ENCODE measurements around the gene SLCO2A1. TPM values are rescaled to one million over a fixed set of nuclear protein-coding genes. Genes with fewer than 3 reads are reported as not detected.

SLCO2A1 gene
- total RNA-seq, 1 donor from 2014 or later = 2.5 TPM

DNA sequence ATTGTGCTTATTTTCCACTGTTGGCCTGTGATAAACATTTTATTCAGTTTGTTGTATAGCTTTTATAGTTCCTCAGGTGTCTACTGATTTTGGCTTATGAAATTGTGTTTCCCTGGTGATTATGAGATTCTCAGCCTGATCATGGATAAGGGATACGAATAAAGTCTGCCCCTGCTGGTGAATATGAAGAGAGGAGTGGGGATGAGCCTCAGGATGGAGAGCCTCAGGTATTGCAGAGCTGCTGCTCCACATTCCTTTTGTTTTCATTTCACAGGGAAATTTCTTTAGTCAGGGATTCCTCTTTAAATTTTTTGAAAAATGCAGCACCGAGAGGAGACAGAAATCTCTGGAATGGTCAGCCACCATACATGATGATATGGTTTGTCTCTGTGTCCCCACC is 119.3 kb downstream of the SLCO2A1 start:
- no peaks in the 10 kb centered on the region for H3K27me3 ChIP-seq (ENCODE audit: control insufficient read depth, insufficient read depth, low read length)
- no peaks in the 10 kb centered on the region for H3K36me3 ChIP-seq (ENCODE audit: control insufficient read depth, insufficient read depth, low read length)
- TF ChIP-seq, protein P1, sequence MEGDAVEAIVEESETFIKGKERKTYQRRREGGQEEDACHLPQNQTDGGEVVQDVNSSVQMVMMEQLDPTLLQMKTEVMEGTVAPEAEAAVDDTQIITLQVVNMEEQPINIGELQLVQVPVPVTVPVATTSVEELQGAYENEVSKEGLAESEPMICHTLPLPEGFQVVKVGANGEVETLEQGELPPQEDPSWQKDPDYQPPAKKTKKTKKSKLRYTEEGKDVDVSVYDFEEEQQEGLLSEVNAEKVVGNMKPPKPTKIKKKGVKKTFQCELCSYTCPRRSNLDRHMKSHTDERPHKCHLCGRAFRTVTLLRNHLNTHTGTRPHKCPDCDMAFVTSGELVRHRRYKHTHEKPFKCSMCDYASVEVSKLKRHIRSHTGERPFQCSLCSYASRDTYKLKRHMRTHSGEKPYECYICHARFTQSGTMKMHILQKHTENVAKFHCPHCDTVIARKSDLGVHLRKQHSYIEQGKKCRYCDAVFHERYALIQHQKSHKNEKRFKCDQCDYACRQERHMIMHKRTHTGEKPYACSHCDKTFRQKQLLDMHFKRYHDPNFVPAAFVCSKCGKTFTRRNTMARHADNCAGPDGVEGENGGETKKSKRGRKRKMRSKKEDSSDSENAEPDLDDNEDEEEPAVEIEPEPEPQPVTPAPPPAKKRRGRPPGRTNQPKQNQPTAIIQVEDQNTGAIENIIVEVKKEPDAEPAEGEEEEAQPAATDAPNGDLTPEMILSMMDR (IDR thresholded peaks at IDR 0.05; ENCODE audit: insufficient read depth, low read length, poor library complexity, severe bottlenecking) = no peak
- DNase-seq (ENCODE audit: low read depth) = no peak
- H3K4me3 ChIP-seq (ENCODE audit: low read depth, low read length) = no peak overlapping the region

DNA sequence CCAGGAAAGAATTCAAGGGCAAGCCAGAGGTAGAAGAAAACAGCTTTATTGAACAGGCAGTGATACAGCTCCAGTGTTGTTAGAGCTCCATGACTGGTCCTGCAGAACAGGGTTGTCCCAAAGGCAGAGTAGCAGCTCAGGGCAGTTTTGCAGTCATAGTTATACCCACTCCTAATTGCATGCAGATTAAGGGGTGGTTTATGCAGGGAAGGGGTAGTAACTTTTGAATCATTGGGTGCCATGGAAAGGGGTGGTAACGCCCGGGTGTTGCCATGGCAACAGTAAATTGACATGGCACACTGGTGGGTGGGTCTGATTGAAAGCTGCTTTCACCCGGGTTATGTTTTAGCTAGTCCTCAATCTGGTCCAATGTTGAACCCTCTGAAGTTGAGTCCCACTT is 124.3 kb downstream of the SLCO2A1 start:
- TF ChIP-seq, protein P1 (IDR thresholded peaks at IDR 0.05; ENCODE audit: insufficient read depth, low read length, poor library complexity, severe bottlenecking) = no peak
- Histone ChIP-seq H3K4me3 (ENCODE audit: low read depth, low read length) (no peak overlapping the region), H3K27me3 (ENCODE audit: control insufficient read depth, insufficient read depth, low read length) (no peaks in the 10 kb centered on the region), H3K36me3 (ENCODE audit: control insufficient read depth, insufficient read depth, low read length) (no peaks in the 10 kb centered on the region)
- DNase-seq (ENCODE audit: low read depth) = no peak

DNA sequence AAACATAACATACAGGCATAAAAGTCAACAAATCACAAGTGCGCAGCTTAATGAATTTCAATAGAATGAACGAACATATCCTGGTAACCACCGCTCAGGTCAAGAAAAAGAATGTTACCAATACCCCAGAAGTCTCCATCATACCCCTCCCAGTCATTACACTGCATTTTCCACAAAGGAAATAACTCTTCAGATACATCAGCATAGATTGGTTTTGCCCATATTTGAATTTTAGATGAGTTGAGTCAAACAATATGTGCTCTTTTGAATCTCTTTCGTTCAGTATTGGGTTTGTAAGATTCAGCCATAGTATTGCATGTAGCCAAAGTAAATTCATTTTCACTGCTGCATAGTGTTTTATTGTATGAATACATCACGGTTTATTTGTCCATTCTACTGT is 127.9 kb downstream of the SLCO2A1 start:
- no peak for DNase-seq (ENCODE audit: low read depth)
- H3K27me3 ChIP-seq (ENCODE audit: control insufficient read depth, insufficient read depth, low read length) = peaks cover 5% of the 10 kb centered on the region
- TF ChIP-seq, protein P1 (IDR thresholded peaks at IDR 0.05; ENCODE audit: insufficient read depth, low read length, poor library complexity, severe bottlenecking) = no peak
- no peaks in the 10 kb centered on the region for H3K36me3 ChIP-seq (ENCODE audit: control insufficient read depth, insufficient read depth, low read length)
- H3K4me3 ChIP-seq (ENCODE audit: low read depth, low read length) = no peak overlapping the region

DNA sequence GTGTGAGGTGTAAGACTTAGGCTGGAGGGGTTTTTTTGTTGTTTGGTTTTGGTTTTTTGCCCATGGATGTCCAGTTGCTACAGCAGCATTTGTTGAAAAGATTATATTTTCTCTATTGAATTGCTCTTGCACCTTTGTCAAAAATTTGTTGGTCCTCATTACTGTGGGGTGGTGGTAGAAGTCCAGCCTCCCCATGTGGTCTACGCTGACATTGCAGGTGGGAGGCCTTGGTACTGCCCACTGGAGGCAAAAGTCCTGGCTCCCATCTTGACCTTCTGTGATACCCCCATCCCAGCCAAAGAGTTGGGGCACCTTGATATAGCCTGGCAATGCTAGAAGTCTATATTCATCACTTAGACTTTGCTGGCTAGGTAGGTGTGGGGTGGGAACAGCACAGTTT is 128.6 kb downstream of the SLCO2A1 start:
- TF ChIP-seq, protein P1 (IDR thresholded peaks at IDR 0.05; ENCODE audit: insufficient read depth, low read length, poor library complexity, severe bottlenecking) = no peak
- no peaks in the 10 kb centered on the region for H3K36me3 ChIP-seq (ENCODE audit: control insufficient read depth, insufficient read depth, low read length)
- peaks cover 11% of the 10 kb centered on the region for H3K27me3 ChIP-seq (ENCODE audit: control insufficient read depth, insufficient read depth, low read length)
- no peak for DNase-seq (ENCODE audit: low read depth)
- H3K4me3 ChIP-seq (ENCODE audit: low read depth, low read length) = no peak overlapping the region

DNA sequence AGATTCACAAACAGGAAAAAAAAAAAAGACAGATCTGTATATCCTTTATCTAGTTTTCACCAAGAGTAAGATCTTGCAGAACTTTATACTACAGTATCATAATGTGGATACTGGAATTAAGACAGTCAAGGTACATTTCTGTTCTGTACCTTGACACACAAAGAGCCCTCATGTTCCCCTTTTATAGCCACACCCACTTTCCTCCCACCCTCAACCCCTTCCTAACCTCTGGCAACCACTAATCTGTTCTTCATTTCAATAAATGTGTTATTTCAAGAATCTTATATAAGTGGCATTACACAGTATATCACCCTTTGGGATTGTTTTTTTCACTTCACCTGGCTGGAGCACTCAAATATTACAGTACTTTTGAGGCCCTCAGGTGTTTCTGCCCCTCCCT is 130.4 kb downstream of the SLCO2A1 start:
- TF ChIP-seq, protein P1 (IDR thresholded peaks at IDR 0.05; ENCODE audit: insufficient read depth, low read length, poor library complexity, severe bottlenecking) = no peak
- DNase-seq (ENCODE audit: low read depth) = no peak
- H3K36me3 ChIP-seq (ENCODE audit: control insufficient read depth, insufficient read depth, low read length) = no peaks in the 10 kb centered on the region
- H3K27me3 ChIP-seq (ENCODE audit: control insufficient read depth, insufficient read depth, low read length) = peaks cover 18% of the 10 kb centered on the region
- H3K4me3 ChIP-seq (ENCODE audit: low read depth, low read length) = no peak overlapping the region

DNA sequence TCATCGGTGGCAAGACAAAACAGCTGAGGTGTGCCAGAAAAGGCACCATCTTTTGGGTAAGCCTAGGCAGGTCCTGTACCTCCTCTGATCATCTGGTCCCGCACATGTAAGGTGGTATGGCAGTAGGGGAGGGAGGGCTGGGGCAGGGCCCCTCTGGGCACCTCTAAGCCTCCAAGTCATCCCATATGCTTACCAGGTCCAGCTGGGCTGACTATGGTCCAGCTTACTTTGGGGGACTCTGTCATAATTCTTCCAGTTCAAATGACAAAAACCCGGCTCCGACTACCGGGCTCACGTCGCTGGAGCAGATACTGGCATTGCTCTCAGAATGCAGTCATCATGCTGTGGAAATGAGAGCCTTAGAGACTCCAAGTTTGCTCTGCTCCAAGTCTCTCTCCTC is 132.2 kb downstream of the SLCO2A1 start:
- Histone ChIP-seq H3K36me3 (ENCODE audit: control insufficient read depth, insufficient read depth, low read length) (no peaks in the 10 kb centered on the region), H3K27me3 (ENCODE audit: control insufficient read depth, insufficient read depth, low read length) (peaks cover 23% of the 10 kb centered on the region), H3K4me3 (ENCODE audit: low read depth, low read length) (no peak overlapping the region)
- TF ChIP-seq, protein P1 (IDR thresholded peaks at IDR 0.05; ENCODE audit: insufficient read depth, low read length, poor library complexity, severe bottlenecking) = no peak
- no peak for DNase-seq (ENCODE audit: low read depth)

Data from kidney epithelial cell (primary cell).